ENCODE results near the gene WHRN. TPM values are rescaled to one million over a fixed set of nuclear protein-coding genes. Genes with fewer than 3 reads are reported as not detected.

WHRN gene
- total RNA-seq, 2 donors from 2014 or later: 2.6 to 8.2 TPM

GRCh38 chr9:114364134-114365041 is 140.9 kb downstream of the WHRN start:
- no peak overlapping the region for H3K27ac ChIP-seq
- H3K27me3 ChIP-seq: no peaks in the 10 kb centered on the region
- H3K36me3 ChIP-seq: peaks cover 69% of the 10 kb centered on the region
- TF ChIP-seq CTCF (IDR thresholded peaks at IDR 0.05): no peak
- no peaks in the 10 kb centered on the region for H3K9me3 ChIP-seq
- peaks cover 0 to 4% of the 10 kb centered on the region in 2 donors for H3K4me1 ChIP-seq
- H3K4me3 ChIP-seq: no peak overlapping the region
- DNase-seq (ENCODE audit: low spot score): no peak

GRCh38 chr9:114363424-114363823 is 141.8 kb downstream of the WHRN start:
- Histone ChIP-seq H3K4me1 (peaks cover 0 to 4% of the 10 kb centered on the region in 2 donors), H3K27ac (no peak overlapping the region), H3K36me3 (peaks cover 76% of the 10 kb centered on the region), H3K27me3 (no peaks in the 10 kb centered on the region), H3K4me3 (no peak overlapping the region), H3K9me3 (no peaks in the 10 kb centered on the region)
- DNase-seq (ENCODE audit: low spot score): no peak
- no peak for TF ChIP-seq CTCF (IDR thresholded peaks at IDR 0.05)

- Histone ChIP-seq H3K4me3 (no peak overlapping the region), H3K27ac (no peak overlapping the region), H3K27me3 (no peaks in the 10 kb centered on the region), H3K4me1 (peaks cover 0 to 4% of the 10 kb centered on the region in 2 donors), H3K9me3 (no peaks in the 10 kb centered on the region), H3K36me3 (peaks cover 76% of the 10 kb centered on the region)
- TF ChIP-seq CTCF (IDR thresholded peaks at IDR 0.05): no peak
- DNase-seq (ENCODE audit: low spot score): no peak
Observed at GRCh38 chr9:114362394-114362793, 142.9 kb downstream of the WHRN start.

GRCh38 chr9:114361542-114361941 is 143.7 kb downstream of the WHRN start:
- no peaks in the 10 kb centered on the region for H3K27me3 ChIP-seq
- no peak for TF ChIP-seq CTCF (IDR thresholded peaks at IDR 0.05)
- H3K9me3 ChIP-seq: no peaks in the 10 kb centered on the region
- H3K27ac ChIP-seq: no peak overlapping the region
- no peak overlapping the region for H3K4me3 ChIP-seq
- no peaks in the 10 kb centered on the region for H3K4me1 ChIP-seq
- DNase-seq (ENCODE audit: low spot score): no peak
- peaks cover 79% of the 10 kb centered on the region for H3K36me3 ChIP-seq

GRCh38 chr9:114359801-114360200 is 145.5 kb downstream of the WHRN start:
- no peak for TF ChIP-seq CTCF (IDR thresholded peaks at IDR 0.05)
- no peaks in the 10 kb centered on the region for H3K9me3 ChIP-seq
- H3K27me3 ChIP-seq: no peaks in the 10 kb centered on the region
- no peak for DNase-seq (ENCODE audit: low spot score)
- no peak overlapping the region for H3K4me3 ChIP-seq
- H3K36me3 ChIP-seq: peaks cover 95% of the 10 kb centered on the region
- no peaks in the 10 kb centered on the region for H3K4me1 ChIP-seq
- no peak overlapping the region for H3K27ac ChIP-seq

Measured in right atrium auricular region (tissue), 2 donors.